ENCODE results near the gene STK32C.
"Not testable (repeated sequence)": the region's sequence is repeated elsewhere in the genome, so short reads cannot be mapped to it uniquely, and the experiment has no call there.

- TF ChIP-seq, protein P1, sequence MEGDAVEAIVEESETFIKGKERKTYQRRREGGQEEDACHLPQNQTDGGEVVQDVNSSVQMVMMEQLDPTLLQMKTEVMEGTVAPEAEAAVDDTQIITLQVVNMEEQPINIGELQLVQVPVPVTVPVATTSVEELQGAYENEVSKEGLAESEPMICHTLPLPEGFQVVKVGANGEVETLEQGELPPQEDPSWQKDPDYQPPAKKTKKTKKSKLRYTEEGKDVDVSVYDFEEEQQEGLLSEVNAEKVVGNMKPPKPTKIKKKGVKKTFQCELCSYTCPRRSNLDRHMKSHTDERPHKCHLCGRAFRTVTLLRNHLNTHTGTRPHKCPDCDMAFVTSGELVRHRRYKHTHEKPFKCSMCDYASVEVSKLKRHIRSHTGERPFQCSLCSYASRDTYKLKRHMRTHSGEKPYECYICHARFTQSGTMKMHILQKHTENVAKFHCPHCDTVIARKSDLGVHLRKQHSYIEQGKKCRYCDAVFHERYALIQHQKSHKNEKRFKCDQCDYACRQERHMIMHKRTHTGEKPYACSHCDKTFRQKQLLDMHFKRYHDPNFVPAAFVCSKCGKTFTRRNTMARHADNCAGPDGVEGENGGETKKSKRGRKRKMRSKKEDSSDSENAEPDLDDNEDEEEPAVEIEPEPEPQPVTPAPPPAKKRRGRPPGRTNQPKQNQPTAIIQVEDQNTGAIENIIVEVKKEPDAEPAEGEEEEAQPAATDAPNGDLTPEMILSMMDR (IDR thresholded peaks at IDR 0.05) = not testable (repeated sequence)
- TF ChIP-seq EZH2 (IDR thresholded peaks at IDR 0.05; ENCODE audit: borderline replicate concordance, insufficient read depth, low read depth, low read length, poor library complexity, severe bottlenecking) = not testable (repeated sequence)
Observed at GRCh38 chr10:132337854-132338253, 30.1 kb upstream of the STK32C start.

Data from B cell (primary cell).